Myocyte (in vitro differentiated cells): ENCODE results near the gene SYT8. TPM values are rescaled to one million over a fixed set of nuclear protein-coding genes. Genes with fewer than 3 reads are reported as not detected.
A peak's percentile ranks its signal among the peaks of the same experiment; 100 is the strongest.

Experiments used
- DNase-seq: peaks from one replicate; pipeline ENCODE4 v3.0.0-alpha.2; 2012; ENCODE audit warnings: low read depth
- total RNA-seq: library from RNA; depleted of rRNA; stranded (reverse); fragments of >200 nt; gene quantifications from 2 replicates; pipeline ENCODE4 v1.2.3, GENCODE V29; 2014

SYT8 gene
- total RNA-seq, 1 donor from 2014 or later: 0.59 TPM

- no peak for DNase-seq
Measured at GRCh38 chr11:1831338-1832210, 3.2 kb upstream of the SYT8 start.

GRCh38 chr11:1832211-1832919, 2.4 kb upstream of the SYT8 start:
- no peak for DNase-seq

- DNase-seq: no peak
Measured at GRCh38 chr11:1832920-1833295, 1.9 kb upstream of the SYT8 start.

- DNase-seq: no peak
Measured at GRCh38 chr11:1834062-1834610, 654 bp upstream of the SYT8 start.

- no peak for DNase-seq
Measured at GRCh38 chr11:1835671-1836010, 851 bp downstream of the SYT8 start.

GRCh38 chr11:1836011-1836945, 1.5 kb downstream of the SYT8 start:
- DNase-seq: no peak

DNA sequence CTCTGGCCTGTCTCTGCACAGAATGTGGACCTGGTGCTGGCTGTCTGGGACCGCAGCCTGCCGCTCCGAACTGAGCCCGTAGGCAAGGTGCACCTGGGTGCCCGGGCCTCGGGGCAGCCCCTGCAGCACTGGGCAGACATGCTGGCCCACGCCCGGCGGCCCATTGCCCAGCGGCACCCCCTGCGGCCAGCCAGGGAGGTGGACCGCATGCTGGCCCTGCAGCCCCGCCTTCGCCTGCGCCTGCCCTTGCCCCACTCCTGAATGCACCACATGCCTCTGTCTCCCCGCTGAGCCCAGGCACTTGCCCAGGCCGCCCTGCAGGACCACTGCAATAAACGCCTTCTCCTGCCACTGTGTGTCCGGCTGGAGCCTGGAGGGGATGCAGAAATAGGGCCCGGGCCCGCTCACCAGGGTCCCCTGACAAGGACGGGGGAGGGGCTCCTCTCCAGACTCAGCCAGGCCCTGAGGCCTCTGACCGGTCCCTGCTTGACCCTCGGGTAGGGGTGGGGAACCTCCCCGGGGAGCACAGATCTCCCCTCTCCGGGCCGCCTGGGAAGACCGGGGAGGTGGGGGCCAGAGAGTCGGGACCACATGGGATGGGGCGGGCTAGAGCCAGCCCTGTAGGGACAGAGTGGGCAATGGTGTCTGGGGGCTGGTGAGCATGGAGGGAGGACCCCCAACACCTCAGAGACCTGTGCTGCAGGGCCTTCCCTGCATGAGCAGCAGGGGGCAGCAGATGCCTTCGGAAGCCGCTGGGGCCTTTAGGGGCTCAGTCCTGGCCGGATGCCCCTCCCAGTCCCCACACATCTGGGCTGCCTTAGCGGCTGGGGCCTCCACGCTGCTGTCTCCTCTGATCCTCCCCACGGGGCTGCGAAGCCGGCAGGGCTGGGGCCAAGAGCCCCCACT, 2.6 kb downstream of the SYT8 start:
- peak; percentile 78 for DNase-seq

DNA sequence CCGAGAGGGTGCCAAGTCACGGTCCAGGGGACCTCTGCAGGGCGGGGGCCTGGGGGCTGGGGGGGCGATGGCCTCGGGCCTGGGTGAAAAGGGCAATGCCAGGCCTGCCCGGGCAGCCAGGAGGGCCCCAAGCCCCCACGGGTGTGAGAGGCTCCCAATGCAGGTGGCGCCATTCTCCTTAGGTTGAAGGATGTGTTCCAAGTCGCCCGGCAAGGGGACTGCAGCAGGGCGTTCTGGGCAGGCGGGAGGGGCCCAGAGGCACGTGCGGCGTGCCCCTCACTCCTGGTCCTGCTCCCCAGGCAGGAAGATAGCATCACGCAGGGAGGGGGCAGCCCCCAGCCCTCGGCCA, 3.3 kb downstream of the SYT8 start:
- no peak for DNase-seq

GRCh38 chr11:1838426-1839144, 3.8 kb downstream of the SYT8 start, which contains the start of gene TNNI2:
Gene TNNI2, plus strand, starts transcription at chr11:1838981. Its CDS starts 716 bp downstream, at chr11:1839697.
- DNase-seq: peak; percentile 92

DNA sequence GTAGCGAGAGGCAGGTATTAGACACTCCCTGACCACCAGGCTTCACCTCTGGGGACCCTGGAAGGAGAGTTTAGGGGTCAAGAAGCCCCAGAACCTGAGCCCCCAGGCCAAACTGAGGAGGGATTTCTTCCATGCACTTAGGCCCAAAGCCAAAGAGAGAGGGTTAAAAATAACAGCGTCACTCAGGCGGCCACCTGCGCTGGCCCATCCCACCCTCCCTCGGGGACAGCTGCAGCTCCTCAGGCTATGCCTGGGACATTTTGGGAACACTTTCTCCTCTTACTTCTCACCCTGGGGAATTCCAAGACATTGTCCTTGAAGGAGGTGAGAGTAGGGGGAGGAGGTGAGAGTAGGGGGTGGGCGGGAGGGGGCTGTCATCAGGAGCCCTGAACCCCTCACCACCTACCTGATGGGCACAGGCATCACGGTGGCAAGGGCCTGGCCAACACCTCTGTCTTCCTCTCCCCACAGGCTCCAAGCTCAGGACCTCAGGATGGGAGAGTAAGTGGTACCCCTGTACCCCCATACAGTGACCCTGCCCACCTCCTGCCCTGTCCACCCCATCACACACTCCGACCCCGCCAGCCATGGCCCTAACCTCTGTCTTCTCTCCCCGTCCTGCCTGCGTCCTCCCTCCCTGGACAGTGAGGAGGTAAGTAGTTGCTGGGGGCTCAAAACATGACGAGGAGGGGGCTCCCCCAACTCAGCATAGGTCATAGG, 4.6 kb downstream of the SYT8 start:
- peak; percentile 80 for DNase-seq

DNA sequence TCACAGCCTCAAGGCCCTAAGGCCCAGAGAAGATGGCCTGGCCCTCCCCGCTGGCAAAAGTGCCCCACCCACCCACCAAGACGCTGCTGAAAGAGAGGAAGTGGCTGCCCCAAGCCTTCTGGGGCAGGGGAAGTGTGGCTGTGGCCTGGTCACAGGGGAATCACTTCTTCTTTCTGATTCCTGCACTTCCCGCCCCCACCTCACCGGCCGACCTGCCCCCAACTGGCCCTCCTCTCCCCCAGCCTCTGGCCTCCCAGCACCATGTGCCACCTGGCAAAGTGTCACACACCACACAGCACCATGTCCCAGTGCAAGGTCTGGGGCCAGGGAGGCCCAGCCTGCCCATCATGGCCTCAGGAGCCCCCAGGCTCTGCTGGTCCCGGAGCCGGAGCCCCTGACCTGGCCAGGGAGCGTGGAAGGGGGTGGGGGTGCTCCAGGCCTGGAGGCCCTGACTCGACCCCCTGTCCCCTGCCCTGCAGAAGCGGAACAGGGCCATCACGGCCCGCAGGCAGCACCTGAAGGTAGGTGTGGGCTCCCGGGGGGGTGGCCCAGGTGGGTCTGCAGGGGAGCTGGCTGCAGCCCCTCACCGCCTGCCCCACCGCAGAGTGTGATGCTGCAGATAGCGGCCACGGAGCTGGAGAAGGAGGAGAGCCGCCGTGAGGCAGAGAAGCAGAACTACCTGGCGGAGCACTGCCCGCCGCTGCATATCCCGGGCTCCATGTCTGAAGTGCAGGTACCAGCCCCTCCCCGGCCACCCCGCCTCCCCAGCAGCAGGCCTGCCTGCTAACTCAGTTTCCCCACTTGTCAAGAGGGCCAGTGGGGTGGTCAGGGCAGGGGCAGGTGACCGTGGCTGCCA, 5.4 kb downstream of the SYT8 start:
- DNase-seq: no peak

DNA sequence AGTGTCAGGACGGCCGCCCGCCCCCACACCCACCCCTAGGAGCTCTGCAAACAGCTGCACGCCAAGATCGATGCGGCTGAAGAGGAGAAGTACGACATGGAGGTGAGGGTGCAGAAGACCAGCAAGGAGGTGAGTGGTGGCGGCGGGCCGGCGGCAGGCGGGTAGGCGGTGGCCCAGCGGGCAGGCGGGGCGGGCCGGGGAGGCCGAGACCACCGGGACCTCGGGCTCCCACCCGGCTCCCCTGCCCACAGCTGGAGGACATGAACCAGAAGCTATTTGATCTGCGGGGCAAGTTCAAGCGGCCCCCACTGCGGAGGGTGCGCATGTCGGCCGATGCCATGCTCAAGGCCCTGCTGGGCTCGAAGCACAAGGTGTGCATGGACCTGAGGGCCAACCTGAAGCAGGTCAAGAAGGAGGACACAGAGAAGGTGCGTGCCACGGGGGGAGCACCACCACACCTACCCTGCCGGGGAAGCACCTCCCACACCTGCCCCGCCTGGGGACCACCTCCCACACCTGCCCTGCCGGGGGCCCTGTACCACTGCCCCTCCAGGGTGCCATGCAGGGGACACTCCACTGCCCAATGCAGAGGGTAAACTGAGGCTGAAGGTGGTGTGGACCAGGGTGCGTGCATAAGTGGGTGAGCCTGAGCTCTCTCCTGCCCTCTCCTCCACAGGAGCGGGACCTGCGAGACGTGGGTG, 6.1 kb downstream of the SYT8 start:
- no peak for DNase-seq

DNA sequence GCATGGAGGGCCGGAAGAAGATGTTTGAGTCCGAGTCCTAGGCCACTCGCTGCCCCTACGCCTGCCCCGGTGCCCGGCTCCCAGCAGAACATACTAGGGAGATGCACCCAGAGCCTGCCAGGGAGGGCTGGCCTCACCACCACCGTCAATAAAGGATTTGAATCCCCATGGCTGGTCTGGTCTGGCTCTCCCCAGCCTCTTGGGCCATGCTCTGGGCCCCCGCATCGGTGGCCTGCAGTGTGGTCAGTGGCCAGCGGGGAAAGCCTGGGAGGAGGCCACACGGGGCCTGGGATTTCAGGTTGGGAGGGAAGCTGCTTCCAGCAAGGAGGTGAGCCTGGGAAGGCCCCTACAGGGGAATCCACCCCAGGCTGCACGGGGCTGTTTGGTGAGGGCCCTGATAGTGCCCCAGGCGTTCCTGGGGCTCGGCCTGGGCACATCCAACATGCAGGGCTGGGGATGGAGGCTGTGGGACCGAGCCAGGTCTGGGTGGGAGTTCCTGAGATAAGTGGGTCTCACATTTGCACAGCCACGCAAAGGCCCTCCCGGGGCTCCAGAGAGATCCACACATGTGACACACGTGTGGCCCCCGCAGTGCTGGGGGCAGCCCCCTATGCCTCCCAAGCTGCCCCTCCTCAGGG, 6.8 kb downstream of the SYT8 start:
- no peak for DNase-seq

- no peak for DNase-seq
Measured at GRCh38 chr11:1842149-1843097, 7.6 kb downstream of the SYT8 start.

DNA sequence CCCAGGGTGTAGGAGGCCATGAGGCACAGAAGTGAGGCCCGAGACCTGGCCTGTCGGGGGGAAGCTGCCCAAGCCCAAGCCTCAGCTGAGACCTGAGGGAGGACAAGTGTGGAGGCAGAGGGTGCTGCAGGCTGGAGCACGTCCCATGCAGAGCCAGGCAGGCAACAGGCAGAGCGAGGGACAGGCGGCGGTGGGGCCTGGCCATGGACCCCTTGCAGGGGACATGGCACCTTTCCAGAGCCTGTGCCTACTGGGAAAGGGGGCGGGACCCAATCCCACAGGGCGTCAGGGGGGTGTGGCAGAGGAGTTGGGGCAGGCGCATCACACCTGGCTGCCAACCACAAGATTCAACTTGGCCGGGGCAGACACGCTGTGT, 8.3 kb downstream of the SYT8 start:
- no peak for DNase-seq

GRCh38 chr11:1843796-1844195, 9.0 kb downstream of the SYT8 start:
- no peak for DNase-seq
